HFF-Myc (cell line): ENCODE data around the gene UVSSA.

Experiments used
- DNase-seq: peaks from one replicate; pipeline ENCODE4 v3.0.0-alpha.2; 2011; ENCODE audit warnings: low read depth; ENCODE audit errors: extremely low read depth
- H3K4me3 ChIP-seq: replicated peaks from 2 replicates; pipeline ENCODE4 v1.5.1; 2011; ENCODE audit warnings: low read depth, mild to moderate bottlenecking, control low read depth, low read length
- CTCF ChIP-seq: IDR thresholded peaks from 2 replicates; pipeline ENCODE4 v1.5.1; 2012; ENCODE audit warnings: mild to moderate bottlenecking, low read depth, low read length, control low read depth; ENCODE audit errors: missing control alignments

UVSSA gene

GRCh38 chr4:1398681-1399507 lies 51.9 kb downstream of the UVSSA start:
- TF ChIP-seq CTCF, result no peak
- H3K4me3 ChIP-seq, result no peak overlapping the region
- no peak for DNase-seq

- no peak for TF ChIP-seq CTCF
- no peak overlapping the region for H3K4me3 ChIP-seq
- DNase-seq, result no peak
Measured at GRCh38 chr4:1399508-1400190, 52.6 kb downstream of the UVSSA start.

GRCh38 chr4:1400191-1400805 lies 53.3 kb downstream of the UVSSA start:
- DNase-seq, result no peak
- H3K4me3 ChIP-seq, result no peak overlapping the region
- no peak for TF ChIP-seq CTCF

GRCh38 chr4:1400831-1401408 lies 53.9 kb downstream of the UVSSA start:
- no peak for TF ChIP-seq CTCF
- no peak overlapping the region for H3K4me3 ChIP-seq
- no peak for DNase-seq

GRCh38 chr4:1401409-1402020 lies 54.5 kb downstream of the UVSSA start:
- TF ChIP-seq CTCF, result no peak
- no peak for DNase-seq
- H3K4me3 ChIP-seq, result no peak overlapping the region

- H3K4me3 ChIP-seq, result no peak overlapping the region
- DNase-seq, result no peak
- no peak for TF ChIP-seq CTCF
Measured at GRCh38 chr4:1402021-1402515, 55.1 kb downstream of the UVSSA start.
